Measurements from ENCODE around the gene LIPE. TPM values are rescaled to one million over a fixed set of nuclear protein-coding genes. Genes with fewer than 3 reads are reported as not detected.
"Not testable (repeated sequence)": the region's sequence is repeated elsewhere in the genome, so short reads cannot be mapped to it uniquely, and the experiment has no call there.

LIPE gene
- total RNA-seq, 1 experiment from 2014 or later: 16.3 TPM

GRCh38 chr19:42459926-42460325, 32.7 kb upstream of the LIPE start:
- Histone ChIP-seq H3K9ac (ENCODE audit: low read length) (no peak overlapping the region), H3K4me2 (ENCODE audit: low read depth, low read length, poor library complexity, severe bottlenecking) (no peak overlapping the region), H3K79me2 (ENCODE audit: low read length) (no peaks in the 10 kb centered on the region), H3K27me3 (ENCODE audit: low read length) (no peaks in the 10 kb centered on the region), H3K36me3 (ENCODE audit: insufficient read depth, low read length) (no peaks in the 10 kb centered on the region), H3K9me3 (ENCODE audit: low read length) (no peaks in the 10 kb centered on the region), H3K9me2 (replicated peaks; ENCODE audit: insufficient read depth, low read length) (no peaks in the 10 kb centered on the region), H2AFZ (ENCODE audit: low read length) (no peak overlapping the region), H3K27ac (ENCODE audit: low read length) (no peak overlapping the region), H3K4me1 (ENCODE audit: low read length) (peaks cover 26% of the 10 kb centered on the region), H3K4me3 (ENCODE audit: low read length) (no peak overlapping the region), H4K20me1 (ENCODE audit: insufficient read depth, low read depth, low read length) (no peaks in the 10 kb centered on the region)
- DNase-seq: no peak

GRCh38 chr19:42455621-42456081, 28.5 kb upstream of the LIPE start:
- Histone ChIP-seq H3K4me2 (ENCODE audit: low read depth, low read length, poor library complexity, severe bottlenecking) (no peak overlapping the region), H3K9ac (ENCODE audit: low read length) (no peak overlapping the region), H3K9me3 (ENCODE audit: low read length) (no peaks in the 10 kb centered on the region), H3K27me3 (ENCODE audit: low read length) (no peaks in the 10 kb centered on the region), H3K27ac (ENCODE audit: low read length) (no peak overlapping the region), H3K4me3 (ENCODE audit: low read length) (no peak overlapping the region), H4K20me1 (ENCODE audit: insufficient read depth, low read depth, low read length) (no peaks in the 10 kb centered on the region), H2AFZ (ENCODE audit: low read length) (no peak overlapping the region), H3K9me2 (replicated peaks; ENCODE audit: insufficient read depth, low read length) (no peaks in the 10 kb centered on the region), H3K36me3 (ENCODE audit: insufficient read depth, low read length) (no peaks in the 10 kb centered on the region), H3K79me2 (ENCODE audit: low read length) (no peaks in the 10 kb centered on the region), H3K4me1 (ENCODE audit: low read length) (peaks cover 12% of the 10 kb centered on the region)
- DNase-seq: no peak

GRCh38 chr19:42455086-42455485, 27.9 kb upstream of the LIPE start:
- H3K27ac ChIP-seq (ENCODE audit: low read length): no peak overlapping the region
- no peak overlapping the region for H3K4me2 ChIP-seq (ENCODE audit: low read depth, low read length, poor library complexity, severe bottlenecking)
- no peaks in the 10 kb centered on the region for H3K9me3 ChIP-seq (ENCODE audit: low read length)
- H3K4me1 ChIP-seq (ENCODE audit: low read length): peaks cover 12% of the 10 kb centered on the region
- H3K9me2 ChIP-seq (replicated peaks; ENCODE audit: insufficient read depth, low read length): no peaks in the 10 kb centered on the region
- H4K20me1 ChIP-seq (ENCODE audit: insufficient read depth, low read depth, low read length): no peaks in the 10 kb centered on the region
- no peak overlapping the region for H3K9ac ChIP-seq (ENCODE audit: low read length)
- no peaks in the 10 kb centered on the region for H3K36me3 ChIP-seq (ENCODE audit: insufficient read depth, low read length)
- peak; percentile 27 for DNase-seq
- H3K27me3 ChIP-seq (ENCODE audit: low read length): no peaks in the 10 kb centered on the region
- H3K79me2 ChIP-seq (ENCODE audit: low read length): no peaks in the 10 kb centered on the region
- no peak overlapping the region for H3K4me3 ChIP-seq (ENCODE audit: low read length)
- H2AFZ ChIP-seq (ENCODE audit: low read length): no peak overlapping the region

GRCh38 chr19:42452590-42452989, 25.4 kb upstream of the LIPE start:
- Histone ChIP-seq H4K20me1 (ENCODE audit: insufficient read depth, low read depth, low read length) (no peaks in the 10 kb centered on the region), H3K4me2 (ENCODE audit: low read depth, low read length, poor library complexity, severe bottlenecking) (no peak overlapping the region), H3K36me3 (ENCODE audit: insufficient read depth, low read length) (no peaks in the 10 kb centered on the region), H3K4me1 (ENCODE audit: low read length) (peaks cover 12% of the 10 kb centered on the region), H3K9me2 (replicated peaks; ENCODE audit: insufficient read depth, low read length) (no peaks in the 10 kb centered on the region), H3K79me2 (ENCODE audit: low read length) (no peaks in the 10 kb centered on the region), H3K27me3 (ENCODE audit: low read length) (no peaks in the 10 kb centered on the region), H2AFZ (ENCODE audit: low read length) (no peak overlapping the region), H3K9ac (ENCODE audit: low read length) (no peak overlapping the region), H3K9me3 (ENCODE audit: low read length) (no peaks in the 10 kb centered on the region), H3K4me3 (ENCODE audit: low read length) (no peak overlapping the region), H3K27ac (ENCODE audit: low read length) (no peak overlapping the region)
- DNase-seq: peak; percentile 44

GRCh38 chr19:42450314-42450934, 23.2 kb upstream of the LIPE start:
- no peak overlapping the region for H3K4me2 ChIP-seq (ENCODE audit: low read depth, low read length, poor library complexity, severe bottlenecking)
- H3K27me3 ChIP-seq (ENCODE audit: low read length): no peaks in the 10 kb centered on the region
- DNase-seq: peak; percentile 92
- H2AFZ ChIP-seq (ENCODE audit: low read length): no peak overlapping the region
- no peak overlapping the region for H3K9ac ChIP-seq (ENCODE audit: low read length)
- H3K4me1 ChIP-seq (ENCODE audit: low read length): peaks cover 12% of the 10 kb centered on the region
- H3K27ac ChIP-seq (ENCODE audit: low read length): no peak overlapping the region
- H3K4me3 ChIP-seq (ENCODE audit: low read length): no peak overlapping the region
- H3K36me3 ChIP-seq (ENCODE audit: insufficient read depth, low read length): no peaks in the 10 kb centered on the region
- H3K9me3 ChIP-seq (ENCODE audit: low read length): no peaks in the 10 kb centered on the region
- no peaks in the 10 kb centered on the region for H4K20me1 ChIP-seq (ENCODE audit: insufficient read depth, low read depth, low read length)
- H3K79me2 ChIP-seq (ENCODE audit: low read length): no peaks in the 10 kb centered on the region
- H3K9me2 ChIP-seq (replicated peaks; ENCODE audit: insufficient read depth, low read length): no peaks in the 10 kb centered on the region

GRCh38 chr19:42448306-42448705, 21.1 kb upstream of the LIPE start:
- H3K4me3 ChIP-seq (ENCODE audit: low read length); H3K36me3 ChIP-seq (ENCODE audit: insufficient read depth, low read length); H3K9ac ChIP-seq (ENCODE audit: low read length); H2AFZ ChIP-seq (ENCODE audit: low read length); H4K20me1 ChIP-seq (ENCODE audit: insufficient read depth, low read depth, low read length); H3K9me3 ChIP-seq (ENCODE audit: low read length); H3K9me2 ChIP-seq (replicated peaks; ENCODE audit: insufficient read depth, low read length); H3K79me2 ChIP-seq (ENCODE audit: low read length); DNase-seq; H3K4me2 ChIP-seq (ENCODE audit: low read depth, low read length, poor library complexity, severe bottlenecking); H3K27me3 ChIP-seq (ENCODE audit: low read length); H3K27ac ChIP-seq (ENCODE audit: low read length): not testable (repeated sequence)
- peaks cover 12% of the 10 kb centered on the region for H3K4me1 ChIP-seq (ENCODE audit: low read length)

GRCh38 chr19:42445948-42446347, 18.8 kb upstream of the LIPE start:
- Histone ChIP-seq H3K79me2 (ENCODE audit: low read length) (no peaks in the 10 kb centered on the region), H3K9me3 (ENCODE audit: low read length) (no peaks in the 10 kb centered on the region), H3K27ac (ENCODE audit: low read length) (no peak overlapping the region), H3K4me3 (ENCODE audit: low read length) (no peak overlapping the region), H4K20me1 (ENCODE audit: insufficient read depth, low read depth, low read length) (no peaks in the 10 kb centered on the region), H3K4me2 (ENCODE audit: low read depth, low read length, poor library complexity, severe bottlenecking) (no peak overlapping the region), H3K4me1 (ENCODE audit: low read length) (no peaks in the 10 kb centered on the region), H3K36me3 (ENCODE audit: insufficient read depth, low read length) (no peaks in the 10 kb centered on the region), H3K9ac (ENCODE audit: low read length) (no peak overlapping the region), H3K27me3 (ENCODE audit: low read length) (no peaks in the 10 kb centered on the region), H2AFZ (ENCODE audit: low read length) (no peak overlapping the region), H3K9me2 (replicated peaks; ENCODE audit: insufficient read depth, low read length) (no peaks in the 10 kb centered on the region)
- peak; percentile 33 for DNase-seq

GRCh38 chr19:42443944-42444398, 16.8 kb upstream of the LIPE start:
- H4K20me1 ChIP-seq (ENCODE audit: insufficient read depth, low read depth, low read length): no peaks in the 10 kb centered on the region
- no peaks in the 10 kb centered on the region for H3K9me3 ChIP-seq (ENCODE audit: low read length)
- H3K4me1 ChIP-seq (ENCODE audit: low read length): 0 out of 2 replicates have a peak, but pooled peaks cover 3% of the 10 kb centered on the region
- H3K4me2 ChIP-seq (ENCODE audit: low read depth, low read length, poor library complexity, severe bottlenecking): no peak overlapping the region
- no peaks in the 10 kb centered on the region for H3K27me3 ChIP-seq (ENCODE audit: low read length)
- H3K79me2 ChIP-seq (ENCODE audit: low read length): no peaks in the 10 kb centered on the region
- H3K27ac ChIP-seq (ENCODE audit: low read length): no peak overlapping the region
- no peak overlapping the region for H3K4me3 ChIP-seq (ENCODE audit: low read length)
- H3K36me3 ChIP-seq (ENCODE audit: insufficient read depth, low read length): no peaks in the 10 kb centered on the region
- H3K9me2 ChIP-seq (replicated peaks; ENCODE audit: insufficient read depth, low read length): no peaks in the 10 kb centered on the region
- peak; percentile 31 for DNase-seq
- H3K9ac ChIP-seq (ENCODE audit: low read length): no peak overlapping the region
- no peak overlapping the region for H2AFZ ChIP-seq (ENCODE audit: low read length)
